Tibial nerve (tissue), 4 donors: ENCODE data around the gene EHF. TPM values are rescaled to one million over a fixed set of nuclear protein-coding genes. Genes with fewer than 3 reads are reported as not detected.

Experiments used
- DNase-seq, 2 donors: peaks; one replicate each; pipeline ENCODE4 v3.0.0-alpha.2; 2019; ENCODE audit warnings: low spot score in 2 of 2
- H3K27ac ChIP-seq, 4 donors: fragments of 200-600 bp; sonication (generic) in 3 of 4; one replicate each; pipeline ENCODE4 v1.5.1; 2017 to 2019; ENCODE audit warnings: mild to moderate bottlenecking in 1 of 4
- H3K27me3 ChIP-seq, 2 donors: fragments of 200-600 bp; sonication (generic) in 1 of 2; one replicate each; pipeline versions ENCODE4 v1.5.1 to v1.6.0; 2017 to 2019
- H3K36me3 ChIP-seq, 3 donors: fragments of 200-600 bp; sonication (generic); one replicate each; pipeline ENCODE4 v1.5.1; 2018 to 2019
- H3K4me1 ChIP-seq, 4 donors: fragments of 200-600 bp; sonication (generic) in 3 of 4; one replicate each; pipeline ENCODE4 v1.5.1; 2017 to 2019
- H3K4me3 ChIP-seq, 4 donors: fragments of 200-600 bp; sonication (generic) in 3 of 4; one replicate each; pipeline ENCODE4 v1.5.1; 2017 to 2019; ENCODE audit warnings: mild to moderate bottlenecking in 1 of 4, moderate library complexity in 1 of 4
- H3K9me3 ChIP-seq, 4 donors: fragments of 200-600 bp; sonication (generic) in 3 of 4; one replicate each; pipeline ENCODE4 v1.5.1; 2017 to 2019
- CTCF ChIP-seq, 5 experiments: fragments of 200-600 bp in 3 of 5; fragments of 450-650 bp in 2 of 5; sonication (generic) in 3 of 5; IDR thresholded peaks; one replicate each; pipeline ENCODE4 v1.5.1; 2016 to 2019; ENCODE audit warnings: antibody characterized with exemption in 5 of 5, mild to moderate bottlenecking in 3 of 5, moderate library complexity in 2 of 5
- EP300 ChIP-seq, 2 donors: sonication (generic); formaldehyde crosslinking; IDR thresholded peaks; one replicate each; pipeline ENCODE4 v1.6.1; 2017; ENCODE audit warnings: antibody characterized with exemption in 2 of 2, mild to moderate bottlenecking in 1 of 2
- POLR2A ChIP-seq, 2 donors: fragments of 450-650 bp; IDR thresholded peaks; one replicate each; pipeline ENCODE4 v1.6.1; 2017; ENCODE audit warnings: antibody characterized with exemption in 2 of 2, mild to moderate bottlenecking in 2 of 2, moderate library complexity in 2 of 2
- WGBS, 2 donors: methylation state at CpG; one replicate each; pipeline ENCODE4 v1.1.5; 2018; 5-methylcytosine and 5-hydroxymethylcytosine counted together
- total RNA-seq, 4 donors: library from RNA; depleted of rRNA; stranded (reverse); fragments of >200 nt; gene quantifications; one replicate each; pipeline ENCODE4 v1.1.0, GENCODE V29; 2016

EHF gene
- total RNA-seq, 4 donors from 2014 or later: 0.22 TPM; not detected in 3

- 89 to 91% methylated on average over 6 of the region's 6 CpGs for WGBS, 2 donors
- TF ChIP-seq POLR2A (IDR thresholded peaks at IDR 0.05): no peak
- TF ChIP-seq CTCF (IDR thresholded peaks at IDR 0.05): no peak
- TF ChIP-seq EP300 (IDR thresholded peaks at IDR 0.05): no peak
Observed at GRCh38 chr11:34605481-34606325, 15.2 kb upstream of the EHF start.

GRCh38 chr11:34606326-34607120, 14.4 kb upstream of the EHF start:
- 61 to 63% methylated on average over 4 of the region's 4 CpGs for WGBS, 2 donors
- no peak for DNase-seq

More at GRCh38 chr11:34605481-34606325, 15.2 kb upstream of the EHF start:
- no peak for DNase-seq
- no peak overlapping the region for H3K4me3 ChIP-seq
- no peaks in the 10 kb centered on the region for H3K36me3 ChIP-seq
- no peaks in the 10 kb centered on the region for H3K9me3 ChIP-seq
- no peaks in the 10 kb centered on the region for H3K27me3 ChIP-seq
- no peak overlapping the region for H3K27ac ChIP-seq
- peaks cover 0 to 6% (median 3%) of the 10 kb centered on the region in 4 donors for H3K4me1 ChIP-seq

GRCh38 chr11:34609187-34609751, 11.6 kb upstream of the EHF start:
- no peak for TF ChIP-seq CTCF (IDR thresholded peaks at IDR 0.05)
- TF ChIP-seq POLR2A (IDR thresholded peaks at IDR 0.05): no peak
- TF ChIP-seq EP300 (IDR thresholded peaks at IDR 0.05): no peak

More at GRCh38 chr11:34606326-34607120, 14.4 kb upstream of the EHF start:
- Histone ChIP-seq H3K27ac (no peak overlapping the region), H3K36me3 (no peaks in the 10 kb centered on the region), H3K9me3 (no peaks in the 10 kb centered on the region), H3K4me1 (no peaks in the 10 kb centered on the region), H3K4me3 (no peak overlapping the region), H3K27me3 (no peaks in the 10 kb centered on the region)
- TF ChIP-seq CTCF (IDR thresholded peaks at IDR 0.05) (no peak), EP300 (IDR thresholded peaks at IDR 0.05) (no peak), POLR2A (IDR thresholded peaks at IDR 0.05) (no peak)

GRCh38 chr11:34609850-34610249, 11.0 kb upstream of the EHF start:
- Histone ChIP-seq H3K9me3 (no peaks in the 10 kb centered on the region), H3K36me3 (no peaks in the 10 kb centered on the region), H3K4me3 (no peak overlapping the region), H3K27me3 (no peaks in the 10 kb centered on the region), H3K4me1 (peaks cover 0 to 22% (median 2%) of the 10 kb centered on the region in 4 donors), H3K27ac (no peak overlapping the region)
- TF ChIP-seq CTCF (IDR thresholded peaks at IDR 0.05) (no peak), POLR2A (IDR thresholded peaks at IDR 0.05) (no peak), EP300 (IDR thresholded peaks at IDR 0.05) (no peak)
- DNase-seq: no peak
- WGBS, 2 donors: 92% methylated on average over 7 of the region's 7 CpGs

More at GRCh38 chr11:34609187-34609751, 11.6 kb upstream of the EHF start:
- H3K4me1 ChIP-seq: peaks cover 0 to 18% (median 2%) of the 10 kb centered on the region in 4 donors
- H3K27ac ChIP-seq: no peak overlapping the region
- H3K27me3 ChIP-seq: no peaks in the 10 kb centered on the region
- no peaks in the 10 kb centered on the region for H3K36me3 ChIP-seq
- H3K4me3 ChIP-seq: no peak overlapping the region
- no peak for DNase-seq
- H3K9me3 ChIP-seq: no peaks in the 10 kb centered on the region
- 74 to 78% methylated on average over 7 of the region's 7 CpGs for WGBS, 2 donors
